GM12878 (cell line): ENCODE results near the gene RERE.

Source experiments
- CTCF ChIP-seq, 3 experiments: IDR thresholded peaks in 2 of 3; conservative IDR thresholded peaks in 1 of 3; 2 replicates each; pipeline ENCODE4 v1.5.1; 2011; ENCODE audit warnings: low read depth in 3 of 3, low read length in 3 of 3, mild to moderate bottlenecking in 3 of 3, control low read depth in 2 of 3, moderate library complexity in 2 of 3, inconsistent platforms in 1 of 3, mixed read lengths in 1 of 3; ENCODE audit not compliant: control insufficient read depth in 2 of 3, insufficient read depth in 1 of 3; ENCODE audit errors: extremely low read depth in 1 of 3
- MLLT1 ChIP-seq: fragments of 450-650 bp; IDR thresholded peaks from 2 replicates; pipeline ENCODE4 v1.6.1; 2016; ENCODE audit warnings: mild to moderate bottlenecking
- MYC ChIP-seq: IDR thresholded peaks from 2 replicates; pipeline ENCODE4 v1.6.1; 2011; ENCODE audit warnings: mild to moderate bottlenecking, low read length, moderate library complexity, inconsistent platforms; ENCODE audit not compliant: insufficient read depth, insufficient replicate concordance, insufficient read length, severe bottlenecking
- POLR2A ChIP-seq: IDR thresholded peaks from 2 replicates; pipeline ENCODE4 v1.6.1; 2011; ENCODE audit warnings: low read depth, mild to moderate bottlenecking, low read length
- POLR2AphosphoS5 ChIP-seq: IDR thresholded peaks from 2 replicates; pipeline ENCODE4 v1.6.1; 2011; ENCODE audit warnings: mild to moderate bottlenecking, low read length, inconsistent platforms
- TARDBP ChIP-seq: IDR thresholded peaks from 2 replicates; pipeline ENCODE4 v1.6.1; 2016; ENCODE audit warnings: borderline replicate concordance
- YY1 ChIP-seq: IDR thresholded peaks from 2 replicates; pipeline ENCODE4 v1.6.1; 2011; ENCODE audit warnings: low read depth, mild to moderate bottlenecking, low read length

GRCh38 chr1:8483586-8483985, 333.9 kb downstream of the RERE start:
- TF ChIP-seq MYC (no peak), TARDBP (no peak), POLR2A (no peak), MLLT1 (no peak), CTCF (IDR thresholded peaks at IDR 0.05 in 2 of 3, conservative IDR thresholded peaks at IDR 0.05 in 1 of 3; ENCODE audit: control insufficient read depth in 2 of 3, extremely low read depth in 1 of 3, insufficient read depth in 1 of 3, low read depth in 3 of 3, low read length in 3 of 3) (no peak), YY1 (no peak), POLR2AphosphoS5 (no peak)
